IPS DF 4.7 (cell line): Measurements from ENCODE around the gene FLYWCH2.

Source experiments
- DNase-seq: peaks from one replicate; pipeline ENCODE4 v3.0.0-alpha.2; 2013; ENCODE audit warnings: low spot score; ENCODE audit errors: extremely low read depth

Gene FLYWCH2

DNA sequence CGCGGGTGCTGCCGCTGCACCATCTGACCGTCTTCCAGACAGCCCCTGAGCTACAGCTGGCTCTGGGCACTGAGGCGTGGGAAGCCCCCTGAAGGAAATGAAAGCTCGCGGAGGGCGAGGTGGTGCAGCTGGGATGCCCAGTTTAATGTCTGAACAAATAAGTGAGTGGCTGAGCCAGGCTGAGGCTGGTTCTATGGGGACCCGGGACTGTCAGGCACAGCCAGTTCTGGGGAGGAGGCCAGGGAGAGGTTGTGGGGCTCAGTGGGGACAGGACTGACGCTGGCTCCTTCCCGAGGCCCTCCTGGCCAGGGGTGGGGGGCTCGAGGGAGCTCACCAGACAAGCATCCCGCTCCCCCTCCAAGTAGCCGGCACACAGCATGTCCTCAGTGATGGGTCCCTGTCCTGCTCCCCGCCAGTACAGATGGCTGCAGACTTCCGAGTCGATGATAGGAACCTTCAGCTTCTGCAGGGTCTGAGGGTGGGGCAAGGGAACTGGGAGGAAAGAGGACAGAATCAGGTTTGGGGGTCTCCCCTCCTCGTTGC lies 29.4 kb upstream of the FLYWCH2 start:
- no peak for DNase-seq

- peak; percentile 33 for DNase-seq
Measured at GRCh38 chr16:2854700-2855309, 28.2 kb upstream of the FLYWCH2 start.

- DNase-seq, result no peak
Measured at GRCh38 chr16:2855536-2855935, 27.5 kb upstream of the FLYWCH2 start.

DNA sequence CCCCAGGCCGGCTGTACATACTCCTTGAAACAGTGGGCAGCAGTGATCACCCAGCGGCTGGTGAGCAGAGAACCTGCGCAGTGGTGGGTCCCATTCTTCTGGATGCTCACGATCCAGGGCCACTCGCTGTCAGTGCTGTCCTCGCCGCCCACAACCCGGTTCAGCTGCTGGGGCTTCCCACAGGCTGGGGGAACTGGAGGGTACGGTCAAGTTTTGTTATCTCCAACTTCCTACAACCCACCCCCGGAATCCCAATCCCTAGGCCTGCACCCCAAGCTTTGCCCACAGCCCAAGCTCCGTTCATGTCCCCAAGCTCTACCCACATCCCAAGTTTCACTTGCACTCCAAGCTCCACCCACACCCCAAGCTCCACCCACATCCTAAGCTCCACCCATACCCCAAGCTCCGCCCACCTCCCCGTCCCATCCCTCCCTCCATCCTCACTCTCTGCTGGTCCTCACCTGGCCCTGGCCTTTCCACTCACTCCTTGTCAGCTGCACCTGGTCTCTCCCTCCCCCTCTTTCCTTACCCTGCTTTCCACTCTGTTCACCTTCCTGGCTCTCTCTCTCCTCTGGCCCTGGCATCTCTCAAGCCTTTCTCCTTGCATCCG lies 26.8 kb upstream of the FLYWCH2 start:
- no peak for DNase-seq

DNA sequence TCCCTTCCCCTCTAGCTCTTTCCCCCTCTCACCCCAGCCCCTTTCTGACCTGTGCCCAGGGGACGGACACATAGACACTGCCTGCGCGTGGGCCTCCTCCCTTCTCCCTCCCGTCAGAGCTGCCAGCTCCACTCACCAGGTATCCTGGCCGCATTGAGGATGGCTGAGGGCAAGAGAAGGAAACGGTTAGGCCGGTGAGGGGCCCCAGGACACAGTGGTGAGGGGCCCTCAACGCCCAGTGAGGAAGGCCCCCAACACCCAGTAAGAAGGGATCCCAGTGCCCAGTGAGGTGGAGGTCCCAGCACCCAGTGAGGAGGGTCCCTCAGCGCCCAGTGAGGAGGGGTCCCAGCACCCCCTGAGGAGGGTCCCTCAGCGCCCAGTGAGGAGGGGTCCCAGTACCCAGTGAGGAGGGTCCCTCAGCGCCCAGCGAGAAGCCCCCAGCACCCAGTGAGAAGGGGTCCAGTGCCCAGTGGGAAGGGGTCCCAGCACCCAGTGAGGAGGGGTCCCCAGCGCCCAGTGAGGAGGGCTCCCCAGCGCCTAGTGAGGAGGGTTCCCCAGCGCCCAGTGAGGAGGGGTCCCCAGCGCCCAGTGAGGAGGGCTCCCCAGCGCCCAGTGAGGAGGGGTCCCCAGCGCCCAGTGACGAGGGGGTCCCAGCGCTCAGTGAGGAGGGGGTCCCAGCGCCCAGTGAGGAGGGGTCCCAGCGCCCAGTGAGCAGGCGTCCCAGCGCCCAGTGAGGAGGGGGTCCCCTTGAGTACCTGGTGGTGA lies 26.1 kb upstream of the FLYWCH2 start:
- no peak for DNase-seq

DNA sequence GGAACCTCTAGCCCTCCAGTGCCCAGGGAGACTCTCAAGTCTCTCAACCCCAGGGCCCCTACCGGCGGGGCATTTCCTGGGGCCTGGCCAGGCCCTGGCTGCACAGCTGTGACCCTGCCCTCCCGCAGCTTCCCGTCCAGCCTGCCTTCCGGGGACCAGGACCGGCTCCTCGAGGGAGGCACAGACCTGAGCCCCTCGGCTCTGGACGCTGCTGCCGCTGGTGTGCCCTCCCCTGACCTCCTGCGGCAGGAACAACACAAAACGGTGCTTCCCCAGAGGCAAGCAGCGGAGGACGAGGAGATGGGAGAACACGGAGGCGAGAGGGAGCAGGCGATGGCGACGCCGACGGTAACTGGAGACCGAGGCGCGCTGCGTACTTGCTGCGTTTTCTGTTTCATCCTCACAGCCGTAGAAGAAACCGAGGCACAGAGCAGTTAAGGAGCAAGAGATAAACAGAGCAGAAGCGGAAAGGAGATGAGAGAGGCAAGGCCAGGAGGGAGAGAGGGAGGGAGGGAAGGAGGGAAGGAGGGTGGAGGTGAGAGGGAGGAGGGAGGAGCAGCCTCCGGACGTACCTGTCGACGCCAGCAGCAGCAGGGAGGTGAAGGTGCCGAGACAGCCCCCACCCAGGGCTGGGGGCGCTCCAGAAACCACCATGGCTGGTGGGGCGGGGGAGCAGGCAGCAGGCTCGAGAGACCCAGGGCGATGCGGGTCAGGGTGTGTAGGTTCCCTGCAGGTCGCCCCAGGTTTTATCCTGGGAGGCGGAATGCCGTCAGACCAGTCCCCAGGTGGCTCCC lies 25.4 kb upstream of the FLYWCH2 start, which contains the start of gene PRSS22:
PRSS22 (minus strand) TSS at position 720 of the 794 bp plus-strand sequence; CDS start at position 654, 66 bp downstream.
- no peak for DNase-seq

DNA sequence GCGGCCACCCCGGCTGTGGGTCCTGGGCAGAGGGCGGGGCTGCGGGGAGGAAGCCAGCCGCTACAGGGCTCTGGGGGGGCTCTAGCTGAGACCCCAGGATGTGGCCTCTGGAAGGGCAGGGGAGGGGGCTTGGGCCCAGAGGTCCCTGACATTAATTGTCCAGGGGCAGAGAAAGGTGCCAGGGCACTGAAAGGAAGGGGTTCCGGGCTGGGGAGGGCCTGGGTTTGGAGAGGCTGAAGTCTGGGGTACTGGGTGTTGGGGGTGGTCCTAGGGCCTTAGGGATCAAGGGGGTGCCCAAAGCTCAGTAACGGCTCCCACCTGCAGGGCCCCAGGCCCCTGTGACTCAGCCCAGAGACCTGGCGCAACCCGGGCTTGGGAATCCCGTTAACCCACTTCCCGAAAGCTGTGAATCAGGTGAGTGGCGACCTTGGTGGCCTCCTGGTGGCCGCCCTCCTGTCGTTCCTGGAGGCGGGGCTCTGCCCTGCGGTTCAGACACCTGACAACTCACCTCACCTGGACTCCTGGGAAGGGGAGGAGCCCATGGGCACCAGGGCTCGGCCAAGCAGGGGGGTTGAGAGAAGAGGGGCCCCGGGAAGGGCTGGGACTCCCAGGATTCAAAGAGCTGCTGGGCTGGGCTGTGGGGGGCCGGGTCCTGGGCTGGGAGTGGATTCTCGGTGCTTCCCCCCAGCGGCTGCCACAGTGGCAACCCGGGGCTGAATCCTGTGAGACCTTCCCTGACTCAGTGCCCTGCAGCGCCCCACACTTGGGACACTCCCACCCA lies 24.6 kb upstream of the FLYWCH2 start:
- no peak for DNase-seq

- no peak for DNase-seq
Measured at GRCh38 chr16:2859686-2860265, 23.2 kb upstream of the FLYWCH2 start.

DNA sequence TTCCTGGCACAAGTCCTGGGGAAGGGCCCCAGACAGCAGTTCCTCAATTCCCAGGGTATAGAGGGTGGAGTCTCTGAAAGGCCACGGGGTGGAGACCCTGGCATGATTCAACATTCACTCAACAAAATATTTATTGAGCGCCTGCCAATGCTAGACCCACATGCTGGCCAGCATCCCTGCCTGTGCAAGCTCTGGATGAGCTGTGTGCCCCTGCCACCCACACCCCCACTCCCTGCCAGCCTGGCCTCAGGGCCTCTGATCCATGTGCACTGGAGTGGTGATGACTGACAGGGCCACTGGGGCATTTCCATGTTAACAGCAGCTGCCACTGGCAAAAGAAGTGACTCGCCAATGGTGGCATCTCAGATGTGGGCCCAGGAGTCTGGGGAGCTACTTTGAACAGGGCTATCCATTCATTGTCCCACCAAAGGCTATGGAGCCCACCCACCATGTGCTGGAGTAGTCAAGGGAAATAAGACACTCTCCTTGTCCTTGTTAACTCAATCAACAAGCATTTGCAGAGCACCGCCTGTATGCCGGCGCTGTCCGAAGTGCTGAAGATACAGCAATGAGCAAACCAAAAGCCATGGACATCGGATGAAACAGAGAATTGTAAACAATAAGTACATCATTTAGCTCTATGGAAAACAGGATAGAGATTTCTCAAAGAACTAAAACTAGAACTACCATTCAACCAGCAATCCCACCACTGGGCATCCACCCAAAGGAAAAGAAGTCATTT lies 22.0 kb upstream of the FLYWCH2 start:
- DNase-seq, result no peak

DNA sequence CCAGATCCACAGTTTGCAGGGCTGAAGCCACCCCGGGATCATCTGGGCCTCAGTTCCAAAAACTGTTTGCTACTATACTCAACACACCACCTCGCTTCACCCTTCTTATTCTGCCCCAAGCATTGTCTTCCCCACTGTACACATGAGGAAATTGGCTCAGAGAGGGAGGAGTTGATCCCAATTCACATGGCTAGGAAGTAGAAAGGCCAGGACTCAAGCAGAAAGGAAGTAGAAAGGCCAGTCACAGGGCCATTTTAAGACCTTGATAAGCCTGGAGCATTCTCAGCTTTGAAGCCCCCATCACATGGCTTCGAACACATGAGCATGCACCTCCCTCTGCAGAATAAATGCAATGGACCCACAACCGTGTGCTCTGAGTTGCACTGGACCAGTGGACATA lies 17.4 kb upstream of the FLYWCH2 start:
- no peak for DNase-seq

- no peak for DNase-seq
Measured at GRCh38 chr16:2866431-2866830, 16.6 kb upstream of the FLYWCH2 start.

DNA sequence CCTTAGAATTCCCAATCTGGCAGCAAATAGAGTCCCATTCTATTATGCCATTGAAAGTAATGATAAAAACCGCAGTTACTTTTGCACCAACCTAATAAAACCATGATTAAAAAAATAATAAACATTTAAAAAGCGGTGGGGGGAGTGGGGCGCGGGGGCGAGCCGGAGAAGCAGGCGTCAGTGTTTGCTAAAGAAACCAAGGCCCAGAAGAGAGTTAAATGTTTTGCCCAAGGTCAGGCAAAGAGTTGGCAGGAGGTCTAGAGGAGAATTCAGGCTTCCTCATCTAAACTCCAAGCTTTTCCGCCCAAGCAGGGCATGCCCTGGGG lies 15.4 kb upstream of the FLYWCH2 start:
- no peak for DNase-seq

- peak; percentile 46 for DNase-seq
Measured at GRCh38 chr16:2867987-2868789, 14.8 kb upstream of the FLYWCH2 start.

DNA sequence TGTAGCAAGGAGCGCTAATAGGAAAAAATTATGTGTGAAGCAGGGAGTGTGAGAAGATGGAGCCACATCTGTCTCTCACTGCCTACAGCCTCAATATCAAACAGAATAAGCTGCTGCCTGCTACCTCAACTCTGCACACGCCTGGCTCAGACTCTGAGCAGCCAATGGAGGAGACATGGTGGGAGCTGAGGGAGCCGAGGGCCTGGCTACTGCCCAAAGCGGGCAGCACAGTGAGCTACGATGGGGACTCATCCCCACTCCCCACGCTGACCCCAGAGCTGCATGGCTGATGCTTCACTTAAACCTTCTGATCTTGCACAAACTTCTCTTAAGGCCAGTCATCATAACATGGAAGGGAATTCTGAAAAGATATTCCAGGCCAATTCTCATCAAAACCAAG lies 11.1 kb upstream of the FLYWCH2 start:
- DNase-seq, result no peak

DNA sequence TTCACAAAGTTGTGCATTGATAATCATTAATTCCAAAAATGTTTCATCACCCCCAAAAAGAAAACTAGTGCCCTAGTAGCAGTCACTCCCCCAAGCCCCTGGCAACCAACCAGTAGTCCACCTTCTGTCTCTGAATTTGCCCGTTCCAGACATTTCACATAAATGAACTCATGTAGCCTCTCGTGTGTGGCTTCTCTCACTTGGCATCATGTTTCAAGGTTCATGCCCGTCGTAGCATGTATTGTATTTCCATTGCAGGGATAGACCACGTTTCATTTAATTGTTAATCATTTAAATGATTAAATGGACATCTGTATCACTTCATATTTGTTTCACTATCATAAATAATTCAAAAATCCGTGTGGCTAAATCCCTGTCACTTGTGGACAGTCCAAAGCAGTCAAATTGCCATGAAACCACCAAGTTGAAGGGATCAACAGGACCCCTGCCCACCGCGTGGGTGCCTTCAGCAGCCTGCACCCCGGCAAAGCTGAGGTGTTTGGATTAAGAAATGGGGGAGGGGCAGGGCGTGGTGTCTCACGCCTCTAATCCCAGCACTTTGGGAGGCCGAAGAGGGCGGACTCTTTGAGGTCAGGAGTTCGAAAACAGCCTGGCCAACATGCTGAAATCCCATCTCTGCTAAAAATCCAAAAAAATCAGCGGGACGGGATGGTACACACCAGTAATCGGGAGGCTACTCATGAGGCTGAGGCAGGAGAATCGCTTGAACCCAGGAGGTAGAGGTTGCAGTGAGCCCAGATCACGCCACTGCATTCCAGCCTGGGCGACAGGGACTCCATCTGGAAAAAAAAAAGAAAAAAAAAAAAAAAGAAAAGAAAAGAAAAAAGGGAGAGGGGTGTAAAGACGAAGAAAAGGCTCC lies 8.7 kb upstream of the FLYWCH2 start:
- DNase-seq, result no peak

- DNase-seq, result peak; percentile 19
Measured at GRCh38 chr16:2874912-2875362, 8.1 kb upstream of the FLYWCH2 start.

GRCh38 chr16:2879854-2880508 lies 3.0 kb upstream of the FLYWCH2 start:
- DNase-seq, result no peak
